GM12891 (cell line): ENCODE results near the gene KCNH1.
"Not testable (repeated sequence)": the region's sequence is repeated elsewhere in the genome, so short reads cannot be mapped to it uniquely, and the experiment has no call there.

Source experiments
- DNase-seq: peaks from one replicate; pipeline ENCODE4 v3.0.0; 2011; ENCODE audit warnings: low spot score; ENCODE audit not compliant: insufficient read length
- FAIRE-seq: peaks from 2 replicates; lab custom pipeline; 2011; peaks lifted over from hg19 to GRCh38; lab: Jason Lieb, UNC
- PAX5 ChIP-seq: IDR thresholded peaks from 2 replicates; pipeline ENCODE4 v1.6.1; 2011; ENCODE audit warnings: low read length, moderate library complexity, mild to moderate bottlenecking; ENCODE audit not compliant: insufficient read depth, severe bottlenecking
- POLR2A ChIP-seq: IDR thresholded peaks from 2 replicates; pipeline ENCODE4 v1.6.1; 2011; ENCODE audit warnings: low read depth, low read length, control low read depth
- POLR2AphosphoS5 ChIP-seq: IDR thresholded peaks from 2 replicates; pipeline ENCODE4 v1.6.1; 2011; ENCODE audit warnings: low read depth, low read length, control low read depth
- POU2F2 ChIP-seq: IDR thresholded peaks from 2 replicates; pipeline ENCODE4 v1.6.1; 2011; ENCODE audit warnings: low read depth, mild to moderate bottlenecking, control low read depth, low read length, moderate library complexity
- SPI1 ChIP-seq: IDR thresholded peaks from 2 replicates; pipeline ENCODE4 v1.6.1; 2011; ENCODE audit warnings: low read depth, low read length, control low read depth
- TAF1 ChIP-seq: IDR thresholded peaks from 2 replicates; pipeline ENCODE4 v1.6.1; 2011; ENCODE audit warnings: low read depth, low read length, control low read depth

KCNH1 gene

DNA sequence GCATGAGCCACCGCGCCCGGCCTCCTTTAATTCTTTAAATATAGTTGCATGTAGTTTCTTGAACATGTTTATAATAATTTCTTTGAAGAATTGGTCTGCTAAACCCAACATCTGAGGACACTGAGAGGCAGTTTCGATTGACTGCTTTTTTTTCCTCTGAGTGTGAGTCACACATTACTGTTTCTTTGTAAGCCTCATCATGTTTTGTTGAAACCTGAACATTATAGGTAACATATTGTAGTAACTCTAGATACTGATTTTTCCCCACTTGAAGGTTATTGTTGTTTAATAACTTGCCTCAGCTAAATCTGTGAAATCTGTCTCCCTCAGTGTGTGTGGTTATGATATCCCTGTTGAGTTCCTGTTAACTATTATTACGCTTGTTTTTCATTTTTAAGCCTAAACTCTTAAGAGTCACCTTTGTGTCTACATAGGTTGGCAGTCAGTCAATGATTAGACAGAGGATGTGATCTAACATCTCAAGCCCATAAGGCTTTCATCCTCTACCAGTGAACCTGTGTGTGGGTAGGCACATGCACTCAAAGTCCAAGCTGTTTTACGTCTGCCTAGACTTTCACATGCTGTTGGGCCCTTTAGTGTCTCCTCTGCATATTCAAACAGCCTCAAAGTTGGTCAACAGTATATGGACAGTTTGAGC lies 155.5 kb downstream of the KCNH1 start:
- TF ChIP-seq POU2F2 (no peak), PAX5 (no peak)
- FAIRE-seq, result no peak
- DNase-seq, result no peak

DNA sequence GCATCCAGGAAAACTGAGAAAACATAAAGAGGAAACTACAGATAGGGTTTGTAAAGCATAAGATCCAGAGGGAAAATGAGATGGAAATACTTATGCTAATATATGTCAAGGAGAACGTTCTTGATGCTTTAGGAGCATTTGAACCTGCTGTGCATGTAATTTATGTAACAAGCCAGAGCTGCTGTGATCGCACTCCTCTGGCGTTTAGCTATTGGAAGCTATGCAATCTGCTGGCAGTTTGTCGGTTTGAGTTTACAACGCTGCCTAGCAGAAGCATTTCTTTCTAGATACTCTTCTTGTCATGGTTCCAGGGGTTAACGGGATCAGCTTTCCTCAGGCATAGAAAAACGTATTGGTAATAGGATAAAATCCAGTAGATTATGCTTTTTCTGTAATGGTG lies 182.7 kb downstream of the KCNH1 start:
- FAIRE-seq (no peak), DNase-seq (no peak)
- TF ChIP-seq PAX5 (no peak), SPI1 (no peak), POLR2AphosphoS5 (no peak), POLR2A (no peak), TAF1 (no peak), POU2F2 (no peak)

DNA sequence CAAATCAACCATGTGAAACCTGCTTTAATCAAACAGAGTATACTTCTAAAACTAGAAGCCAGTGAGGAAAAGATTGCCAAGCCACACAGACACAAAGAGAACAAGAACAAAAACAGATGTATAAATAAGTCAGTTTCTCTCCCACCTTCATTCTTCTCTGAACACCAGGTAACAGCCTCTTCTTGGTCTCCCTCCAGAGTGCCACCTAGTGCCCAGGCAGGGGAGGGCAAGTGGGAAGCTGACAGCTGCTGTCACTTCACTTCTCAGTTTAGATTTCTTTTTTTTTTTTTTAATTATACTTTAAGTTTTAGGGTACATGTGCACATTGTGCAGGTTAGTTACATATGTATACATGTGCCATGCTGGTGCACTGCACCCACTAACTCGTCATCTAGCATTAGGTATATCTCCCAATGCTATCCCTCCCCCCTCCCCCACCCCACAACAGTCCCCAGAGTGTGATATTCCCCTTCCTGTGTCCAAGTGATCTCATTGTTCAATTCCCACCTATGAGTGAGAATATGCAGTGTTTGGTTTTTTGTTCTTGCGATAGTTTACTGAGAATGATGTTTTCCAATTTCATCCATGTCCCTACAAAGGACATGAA lies 183.9 kb downstream of the KCNH1 start:
- FAIRE-seq, result not testable (repeated sequence)
- DNase-seq, result peak; percentile 41

DNA sequence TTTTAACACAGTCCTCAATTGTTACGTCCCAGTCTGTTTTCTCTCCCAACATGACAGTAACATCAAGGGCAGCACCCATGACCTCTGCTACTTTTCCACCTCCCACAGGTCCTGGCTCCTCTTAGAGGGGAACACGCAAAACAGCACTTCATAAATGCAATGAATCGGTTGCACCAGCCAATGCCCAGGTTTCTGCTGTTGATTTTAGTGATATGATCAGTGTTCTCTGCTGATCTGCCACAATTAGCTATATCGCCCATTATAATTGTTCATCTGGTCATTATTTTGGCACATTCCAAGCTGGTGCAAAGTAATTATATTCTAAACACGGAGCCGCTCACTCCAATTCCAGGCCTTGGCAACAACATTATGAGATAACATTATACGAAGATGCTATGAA lies 184.5 kb downstream of the KCNH1 start:
- DNase-seq (no peak), FAIRE-seq (no peak)
- TF ChIP-seq TAF1 (no peak), POLR2A (no peak)

DNA sequence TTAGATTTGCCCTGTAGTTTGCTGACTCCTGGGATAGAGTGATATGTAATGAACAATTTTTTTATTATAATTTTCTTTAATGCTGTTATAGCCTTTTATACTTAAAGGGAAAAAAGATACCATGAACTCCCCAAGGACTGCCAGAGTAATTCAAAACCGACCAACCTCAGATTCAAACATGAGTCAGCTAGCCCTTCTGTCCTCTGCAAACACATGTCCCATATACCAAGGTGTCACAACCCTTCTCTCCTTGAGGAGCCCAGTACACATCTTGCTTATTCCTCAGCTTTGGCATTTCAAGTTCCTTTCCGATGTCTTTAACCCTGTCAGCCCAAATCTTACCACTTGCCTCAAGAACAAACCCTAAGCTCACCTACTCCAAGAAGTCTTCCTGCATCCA lies 184.9 kb downstream of the KCNH1 start:
- no peak for FAIRE-seq
- no peak for TF ChIP-seq POLR2A
- TF ChIP-seq SPI1, result no peak
- TF ChIP-seq POLR2AphosphoS5, result no peak
- no peak for TF ChIP-seq POU2F2
- TF ChIP-seq TAF1, result no peak
- no peak for TF ChIP-seq PAX5
- no peak for DNase-seq

DNA sequence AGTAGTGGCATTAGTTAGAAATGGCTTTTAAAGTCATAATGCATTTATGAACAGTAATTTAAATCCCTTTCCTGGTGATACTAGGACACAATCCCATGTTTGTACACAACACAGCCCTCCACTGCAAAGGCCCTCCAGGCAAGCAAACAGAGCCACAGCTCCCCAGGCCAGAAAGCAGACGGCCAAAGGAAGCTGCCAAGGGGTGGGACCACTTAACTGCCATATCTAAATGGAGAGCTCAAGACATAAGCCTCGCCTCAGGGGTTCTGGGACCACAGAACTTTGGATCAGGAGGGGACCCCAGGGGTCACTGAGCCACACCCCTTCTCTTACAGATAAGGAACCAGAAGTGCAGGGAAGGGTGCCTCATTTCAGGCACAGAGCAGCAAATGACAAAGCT lies 189.7 kb downstream of the KCNH1 start:
- FAIRE-seq, result no peak
- TF ChIP-seq POLR2AphosphoS5 (no peak), POU2F2 (no peak), SPI1 (no peak), TAF1 (no peak), PAX5 (no peak), POLR2A (no peak)
- no peak for DNase-seq

DNA sequence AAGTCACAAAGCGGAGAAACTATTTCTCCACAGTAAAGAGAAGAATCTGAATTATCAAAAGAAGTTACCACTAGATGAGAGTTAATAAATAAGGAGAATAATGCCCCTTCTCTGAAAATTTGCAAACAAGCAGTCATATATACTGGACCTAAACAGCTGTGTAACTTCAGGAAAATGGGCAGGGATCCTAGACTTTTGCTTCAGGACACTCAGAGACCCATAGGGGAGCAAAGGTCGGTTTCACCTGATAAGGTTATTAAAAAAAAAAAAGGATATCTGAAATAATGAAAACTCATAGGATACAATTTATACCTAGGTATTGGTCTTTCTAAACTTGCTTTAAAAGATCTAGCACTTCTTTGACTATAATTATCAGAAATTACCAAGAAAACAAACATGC lies 191.4 kb downstream of the KCNH1 start:
- FAIRE-seq (no peak), DNase-seq (no peak)
- TF ChIP-seq TAF1 (no peak), POLR2A (no peak), POU2F2 (no peak), SPI1 (no peak), POLR2AphosphoS5 (no peak), PAX5 (no peak)

DNA sequence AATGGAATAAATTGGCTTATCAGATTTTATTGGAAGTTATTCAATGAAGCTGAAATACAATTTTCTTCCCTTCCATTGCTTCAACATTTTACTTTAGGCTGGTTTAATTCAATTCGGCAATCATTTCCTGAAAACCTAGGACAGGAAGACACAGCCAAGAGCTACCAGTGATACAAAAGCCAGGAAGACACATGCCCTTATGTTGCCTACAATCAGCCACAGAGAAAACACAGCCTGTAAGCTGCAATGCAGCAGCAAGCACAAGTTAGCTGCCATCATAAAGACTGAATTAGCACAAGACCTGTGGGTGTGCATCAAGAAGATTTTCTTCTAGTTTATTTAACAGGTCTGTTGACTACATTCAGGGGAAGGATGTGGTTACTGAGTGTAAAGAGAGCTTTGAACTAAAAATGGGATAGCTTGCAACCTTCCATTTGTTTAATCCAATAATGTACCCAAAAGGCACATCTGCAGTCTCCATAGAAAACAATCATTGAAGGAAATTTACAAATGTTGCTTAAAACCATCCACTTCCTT lies 193.8 kb downstream of the KCNH1 start:
- FAIRE-seq, result no peak
- DNase-seq, result no peak
- no peak for TF ChIP-seq POLR2A

DNA sequence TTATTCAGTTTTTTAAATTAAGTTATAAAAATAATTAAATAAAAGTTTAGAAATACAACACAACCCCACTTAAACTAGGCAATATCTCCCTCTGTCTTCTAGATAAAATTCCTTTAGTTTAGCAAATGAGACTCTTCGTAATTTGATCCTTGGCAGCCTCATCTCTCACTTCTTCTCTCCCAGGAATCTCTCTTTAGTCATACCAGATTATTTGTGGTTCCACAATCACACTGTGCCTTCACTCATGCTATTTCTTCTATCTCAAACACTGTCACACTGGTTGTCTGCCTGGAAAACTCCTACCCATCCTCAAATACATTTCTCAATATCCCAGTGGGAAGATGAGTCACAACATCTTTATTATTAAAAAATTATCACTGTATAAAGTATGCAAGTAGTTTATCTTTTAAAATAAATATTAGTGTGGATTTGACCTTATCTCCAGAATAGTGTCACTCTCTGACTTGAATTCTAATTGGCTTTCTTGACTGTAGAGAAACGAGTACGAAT lies 195.5 kb downstream of the KCNH1 start:
- FAIRE-seq, result no peak
- TF ChIP-seq POU2F2 (no peak), SPI1 (no peak), TAF1 (no peak), POLR2A (no peak), POLR2AphosphoS5 (no peak), PAX5 (no peak)

DNA sequence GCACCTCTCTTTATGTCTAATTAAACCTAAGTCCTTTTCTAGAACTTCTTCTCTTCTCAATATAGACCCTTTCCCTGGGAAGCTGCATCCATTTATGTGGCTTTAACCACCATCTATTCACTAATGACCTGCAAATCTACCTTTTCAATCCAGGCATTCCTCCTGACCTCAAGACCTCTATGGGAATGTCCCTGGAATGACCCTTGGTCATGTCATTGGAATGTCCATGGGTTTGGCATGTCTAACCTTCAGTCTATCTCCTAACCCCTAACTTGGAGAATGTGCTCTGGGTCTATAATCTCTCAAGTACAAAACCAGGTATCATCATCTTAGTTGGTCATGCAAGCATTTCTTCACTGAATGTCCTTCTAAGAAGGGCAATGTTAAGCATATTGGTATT lies 196.1 kb downstream of the KCNH1 start:
- TF ChIP-seq POLR2AphosphoS5 (no peak), TAF1 (no peak), PAX5 (no peak), SPI1 (no peak), POU2F2 (no peak), POLR2A (no peak)
- FAIRE-seq (no peak), DNase-seq (no peak)

More for the DNA sequence above, 195.5 kb downstream of the KCNH1 start:
- no peak for DNase-seq

DNA sequence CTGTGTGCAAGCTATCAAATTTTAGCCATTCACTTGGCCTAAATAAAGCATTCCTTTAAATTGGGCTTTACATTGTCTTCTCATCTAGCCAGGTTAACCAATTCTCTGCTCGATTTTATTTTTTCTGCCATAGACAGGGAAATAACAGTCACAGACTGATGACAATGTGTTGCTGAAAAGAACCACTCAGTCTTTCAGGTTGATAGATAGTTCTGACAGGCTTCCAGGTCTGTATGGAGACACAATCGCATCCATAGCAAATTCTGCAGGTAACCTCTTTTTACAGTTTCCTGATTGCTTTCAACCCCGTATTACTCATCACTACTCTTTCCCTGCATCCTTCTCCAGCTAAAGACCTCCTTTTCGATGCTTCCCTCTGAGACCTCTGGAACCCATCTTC lies 198.0 kb downstream of the KCNH1 start:
- FAIRE-seq (no peak), DNase-seq (no peak)
- TF ChIP-seq POLR2A (no peak), SPI1 (no peak), TAF1 (no peak), PAX5 (no peak), POU2F2 (no peak), POLR2AphosphoS5 (no peak)
